Measurements from ENCODE around the gene IQSEC3. TPM values are rescaled to one million over a fixed set of nuclear protein-coding genes. Genes with fewer than 3 reads are reported as not detected.

Gene IQSEC3
- total RNA-seq, 1 experiment from 2014 or later, result 0.55 TPM

- Histone ChIP-seq H3K4me1 (ENCODE audit: insufficient read depth, low read length) (no peaks in the 10 kb centered on the region), H3K79me1 (ENCODE audit: insufficient read depth, low read depth, low read length, poor library complexity, severe bottlenecking) (no peaks in the 10 kb centered on the region), H3T11ph (ENCODE audit: low read length) (no peak overlapping the region), H3K23ac (ENCODE audit: insufficient read length, low read depth, low read length) (no peak overlapping the region), H3K56ac (ENCODE audit: insufficient read length, low read depth, low read length) (no peak overlapping the region), H3K14ac (ENCODE audit: insufficient read depth, low read length) (no peak overlapping the region), H2BK20ac (ENCODE audit: low read depth, low read length, poor library complexity, severe bottlenecking) (no peak overlapping the region), H3K18ac (ENCODE audit: insufficient read length, low read depth, low read length) (no peak overlapping the region), H3K4me2 (ENCODE audit: insufficient read depth, insufficient read length, low read length) (no peak overlapping the region), H3K4ac (ENCODE audit: low read depth, low read length) (no peak overlapping the region), H2AFZ (ENCODE audit: low read length) (no peak overlapping the region), H2BK5ac (ENCODE audit: insufficient read length, low read length) (no peak overlapping the region), H4K5ac (ENCODE audit: insufficient read length, low read depth, low read length) (no peak overlapping the region), H3K79me2 (ENCODE audit: insufficient read depth, low read length) (no peaks in the 10 kb centered on the region), H4K8ac (replicated peaks; ENCODE audit: insufficient read length, low read depth, low read length) (no peak overlapping the region), H3K9ac (ENCODE audit: extremely low read depth, insufficient read length, low read length) (no peak overlapping the region), H3K9me3 (ENCODE audit: control insufficient read depth, low read depth, low read length) (no peaks in the 10 kb centered on the region), H3K27me3 (ENCODE audit: insufficient read depth, low read length) (no peaks in the 10 kb centered on the region), H2AK5ac (ENCODE audit: insufficient read length, low read length) (no peak overlapping the region), H4K91ac (ENCODE audit: insufficient read length, low read depth, low read length) (no peak overlapping the region), H3K23me2 (ENCODE audit: insufficient read length, low read depth, low read length, poor library complexity, severe bottlenecking) (peaks cover 2% of the 10 kb centered on the region), H2BK15ac (ENCODE audit: low read depth, low read length) (no peak overlapping the region), H2BK12ac (ENCODE audit: insufficient read length, low read depth, low read length) (no peak overlapping the region), H4K20me1 (ENCODE audit: control insufficient read depth, insufficient read depth, insufficient read length) (no peaks in the 10 kb centered on the region), H3K27ac (ENCODE audit: insufficient read length, low read depth, low read length) (no peak overlapping the region), H2BK120ac (ENCODE audit: low read depth, low read length, poor library complexity, severe bottlenecking) (no peak overlapping the region)
- Mint-ChIP-seq H3K9me3 (no peaks in the 10 kb centered on the region), H3K4me1 (peaks cover 10 to 25% of the 10 kb centered on the region in 2 experiments), H3K4me3 (no peak overlapping the region), H3K27ac (no peak overlapping the region), H3K27me3 (ENCODE audit: low read depth) (peaks cover 12% of the 10 kb centered on the region), H3K36me3 (ENCODE audit: insufficient read depth in 1 of 3, low read depth in 3 of 3) (no peaks in the 10 kb centered on the region)
- no peak for TF ChIP-seq CTCF (conservative IDR thresholded peaks at IDR 0.05)
- WGBS (ENCODE audit: extremely low coverage, insufficient read length, low lambda C conversion rate), result no CpG with 5 or more reads among the region's 7 CpGs
- DNase-seq, result peak; percentile 23
Measured at GRCh38 chr12:227286-227915, 160.8 kb downstream of the IQSEC3 start.

Other genes with a start within 250 kb of the IQSEC3 start
- 0.17 and 0.20 TPM in 2 replicates for gene SLC6A12, start 147.4 kb downstream of the IQSEC3 start, total RNA-seq (2021)
- not detected in 2 replicates for gene SLC6A13, start 196.1 kb downstream of the IQSEC3 start, total RNA-seq (2021)

Measured in H9 (cell line).